Sigmoid colon (tissue), 4 donors: ENCODE data around the gene RYR3.

Experiments
- EP300 ChIP-seq, 4 donors: sonication (generic); formaldehyde crosslinking; IDR thresholded peaks; one replicate each; pipeline ENCODE4 v1.6.1; 2017; ENCODE audit warnings: antibody characterized with exemption in 4 of 4
- TF ChIP-seq, protein P1 (sequence below), 4 experiments: fragments of 450-650 bp in 3 of 4; fragments of 200-600 bp in 1 of 4; IDR thresholded peaks; one replicate each; pipeline ENCODE4 v1.5.1; 2016 to 2019; ENCODE audit warnings: antibody characterized with exemption in 4 of 4, mild to moderate bottlenecking in 3 of 4, moderate library complexity in 2 of 4

DNA sequence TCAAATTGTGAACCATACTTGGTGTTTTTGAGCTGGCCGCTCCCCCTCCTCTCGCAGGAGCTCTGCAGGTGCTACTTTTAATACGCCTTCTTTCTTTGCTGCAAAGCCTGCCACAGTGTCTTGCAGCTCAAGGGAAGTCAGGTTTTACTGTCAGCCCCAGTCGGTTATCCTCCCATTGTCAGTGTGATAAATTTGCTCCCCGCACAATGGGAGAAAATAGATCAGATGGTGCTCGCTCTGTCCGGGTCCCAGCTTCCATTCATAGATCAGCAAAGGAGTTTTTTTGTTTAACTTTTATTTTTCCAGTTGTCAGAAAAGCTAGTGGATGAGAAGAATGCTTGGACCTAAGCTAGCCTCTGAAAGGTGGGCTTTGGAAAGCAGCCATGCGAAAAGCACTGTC is 207.7 kb downstream of the RYR3 start:
- TF ChIP-seq, protein P1, sequence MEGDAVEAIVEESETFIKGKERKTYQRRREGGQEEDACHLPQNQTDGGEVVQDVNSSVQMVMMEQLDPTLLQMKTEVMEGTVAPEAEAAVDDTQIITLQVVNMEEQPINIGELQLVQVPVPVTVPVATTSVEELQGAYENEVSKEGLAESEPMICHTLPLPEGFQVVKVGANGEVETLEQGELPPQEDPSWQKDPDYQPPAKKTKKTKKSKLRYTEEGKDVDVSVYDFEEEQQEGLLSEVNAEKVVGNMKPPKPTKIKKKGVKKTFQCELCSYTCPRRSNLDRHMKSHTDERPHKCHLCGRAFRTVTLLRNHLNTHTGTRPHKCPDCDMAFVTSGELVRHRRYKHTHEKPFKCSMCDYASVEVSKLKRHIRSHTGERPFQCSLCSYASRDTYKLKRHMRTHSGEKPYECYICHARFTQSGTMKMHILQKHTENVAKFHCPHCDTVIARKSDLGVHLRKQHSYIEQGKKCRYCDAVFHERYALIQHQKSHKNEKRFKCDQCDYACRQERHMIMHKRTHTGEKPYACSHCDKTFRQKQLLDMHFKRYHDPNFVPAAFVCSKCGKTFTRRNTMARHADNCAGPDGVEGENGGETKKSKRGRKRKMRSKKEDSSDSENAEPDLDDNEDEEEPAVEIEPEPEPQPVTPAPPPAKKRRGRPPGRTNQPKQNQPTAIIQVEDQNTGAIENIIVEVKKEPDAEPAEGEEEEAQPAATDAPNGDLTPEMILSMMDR (IDR thresholded peaks at IDR 0.05) = no peak
- no peak for TF ChIP-seq EP300 (IDR thresholded peaks at IDR 0.05)
